Fibroblast of lung (primary cell): ENCODE measurements around the gene OR8B8. TPM values are rescaled to one million over a fixed set of nuclear protein-coding genes. Genes with fewer than 3 reads are reported as not detected.

Experiments used
- DNase-seq, 2 donors: peaks; one replicate each; pipeline versions ENCODE4 v3.0.0 to v3.0.0-alpha.2; 2010; ENCODE audit warnings: low read depth in 2 of 2
- H2AFZ ChIP-seq: 2 replicates; pipeline ENCODE4 v1.5.1; 2012; ENCODE audit warnings: low read length, control low read depth, inconsistent platforms
- H3K27ac ChIP-seq: 2 replicates; pipeline ENCODE4 v1.5.1; 2011; ENCODE audit warnings: low read length, control low read depth; ENCODE audit not compliant: insufficient read depth
- H3K27me3 ChIP-seq: 2 replicates; pipeline ENCODE4 v1.5.1; 2011; ENCODE audit warnings: mild to moderate bottlenecking, low read length; ENCODE audit not compliant: control insufficient read depth, insufficient read depth
- H3K36me3 ChIP-seq: 2 replicates; pipeline ENCODE4 v1.5.1; 2011; ENCODE audit warnings: low read length; ENCODE audit not compliant: control insufficient read depth, insufficient read depth
- H3K4me1 ChIP-seq: 2 replicates; pipeline ENCODE4 v1.5.1; 2011; ENCODE audit warnings: low read length; ENCODE audit not compliant: control insufficient read depth, insufficient read depth; ENCODE audit errors: extremely low read depth
- H3K4me2 ChIP-seq: 2 replicates; pipeline ENCODE4 v1.5.1; 2011; ENCODE audit warnings: low read length, control low read depth; ENCODE audit not compliant: insufficient read depth; ENCODE audit errors: extremely low read depth
- H3K4me3 ChIP-seq, 4 experiments: fragments of 200-600 bp in 1 of 4; sonication (generic) in 1 of 4; replicated peaks in 1 of 4; 2 replicates each; pipeline ENCODE4 v1.5.1; 2011 to 2016; ENCODE audit warnings: low read length in 4 of 4, low read depth in 3 of 4, mild to moderate bottlenecking in 3 of 4, control low read depth in 2 of 4, inconsistent platforms in 1 of 4, mixed read lengths in 1 of 4; ENCODE audit not compliant: insufficient read depth in 1 of 4; ENCODE audit errors: control extremely low read depth in 1 of 4
- H3K79me2 ChIP-seq: 2 replicates; pipeline ENCODE4 v1.5.1; 2012; ENCODE audit warnings: mild to moderate bottlenecking, low read length, inconsistent platforms; ENCODE audit not compliant: control insufficient read depth, insufficient read depth
- H3K9ac ChIP-seq: 2 replicates; pipeline ENCODE4 v1.5.1; 2011; ENCODE audit warnings: mild to moderate bottlenecking, low read length, control low read depth; ENCODE audit not compliant: insufficient read depth
- H3K9me3 ChIP-seq: 2 replicates; pipeline ENCODE4 v1.5.1; 2012; ENCODE audit warnings: low read depth, low read length; ENCODE audit not compliant: control insufficient read depth, insufficient read depth
- H4K20me1 ChIP-seq: 2 replicates; pipeline ENCODE4 v1.5.1; 2011; ENCODE audit warnings: low read length; ENCODE audit not compliant: control insufficient read depth, insufficient read depth; ENCODE audit errors: extremely low read depth
- EZH2 ChIP-seq: IDR thresholded peaks from 2 replicates; pipeline ENCODE4 v1.5.1; 2012; ENCODE audit warnings: low read length, control low read depth, mild to moderate bottlenecking; ENCODE audit errors: missing control alignments
- polyA plus RNA-seq, 2 donors: library from polyadenylated mRNA; depleted of rRNA in 1 of 2; stranded (reverse) in 1 of 2; unstranded in 1 of 2; fragments of >200 nt; gene quantifications; 2 replicates each; pipeline ENCODE4 v1.2.1, GENCODE V29; 2011 to 2012; ENCODE audit warnings: missing spikeins in 1 of 2
- total RNA-seq: library from RNA; depleted of rRNA; stranded (reverse); fragments of >200 nt; gene quantifications from 2 replicates; pipeline ENCODE4 v1.2.1, GENCODE V29; 2014
- TF ChIP-seq, protein P1 (sequence below), 2 donors: IDR thresholded peaks in 1 of 2; conservative IDR thresholded peaks in 1 of 2; 1 replicate in 1 of 2; 2 replicates in 1 of 2; pipeline ENCODE4 v1.5.1; 2011 to 2012; ENCODE audit warnings: low read length in 2 of 2, control low read depth in 1 of 2, inconsistent platforms in 1 of 2, low read depth in 1 of 2, mild to moderate bottlenecking in 1 of 2

The OR8B8 gene
- total and polyA plus RNA-seq, 2 donors (not counting 1 experiment from before 2014, with no cell fraction given), result not detected

DNA sequence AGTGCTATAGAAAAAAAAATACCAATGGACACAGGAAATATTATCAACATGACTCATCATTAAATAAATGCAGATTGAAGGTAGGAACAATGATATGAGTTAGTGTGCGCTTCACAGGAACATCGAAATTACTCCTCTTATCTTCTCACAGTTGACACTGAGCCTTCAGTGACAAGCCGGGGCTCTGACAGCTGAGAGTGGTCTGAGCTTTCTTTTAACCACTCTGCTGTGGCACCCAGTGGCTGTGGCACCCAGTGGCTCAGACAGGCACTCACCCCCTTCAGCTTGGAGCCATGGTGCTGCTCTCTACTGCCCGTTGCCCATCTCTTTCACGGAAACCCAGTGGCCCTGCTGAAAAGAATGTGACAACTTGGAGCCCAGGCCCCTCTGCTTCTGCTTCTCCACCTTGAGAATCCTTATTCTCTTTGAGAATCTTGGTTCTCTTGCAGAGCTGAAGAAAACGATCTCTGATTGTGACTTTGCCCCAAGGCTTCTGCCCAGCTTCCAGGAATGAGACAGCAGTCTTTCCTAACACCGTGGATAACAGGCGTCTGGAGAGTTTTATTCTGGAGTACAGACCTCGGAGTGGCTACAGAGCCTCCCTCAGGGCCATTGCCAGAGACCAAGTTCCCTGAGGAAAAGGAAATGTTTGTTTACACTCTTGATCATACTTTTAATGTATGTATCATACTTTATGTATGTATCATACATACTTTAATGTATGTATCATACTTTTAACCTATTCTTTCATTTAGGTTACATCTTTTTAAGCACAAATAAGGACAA, 37.1 kb upstream of the OR8B8 start:
- Histone ChIP-seq H3K79me2 (no peaks in the 10 kb centered on the region), H3K9me3 (no peaks in the 10 kb centered on the region), H3K4me3 (no peak overlapping the region), H4K20me1 (no peaks in the 10 kb centered on the region), H3K36me3 (no peaks in the 10 kb centered on the region), H3K27ac (no peak overlapping the region), H2AFZ (no peak overlapping the region), H3K9ac (no peak overlapping the region), H3K27me3 (no peaks in the 10 kb centered on the region), H3K4me2 (no peak overlapping the region), H3K4me1 (peaks cover 2% of the 10 kb centered on the region)
- DNase-seq, result peak; percentile 6 to 15
- TF ChIP-seq EZH2, result no peak
- TF ChIP-seq, protein P1, sequence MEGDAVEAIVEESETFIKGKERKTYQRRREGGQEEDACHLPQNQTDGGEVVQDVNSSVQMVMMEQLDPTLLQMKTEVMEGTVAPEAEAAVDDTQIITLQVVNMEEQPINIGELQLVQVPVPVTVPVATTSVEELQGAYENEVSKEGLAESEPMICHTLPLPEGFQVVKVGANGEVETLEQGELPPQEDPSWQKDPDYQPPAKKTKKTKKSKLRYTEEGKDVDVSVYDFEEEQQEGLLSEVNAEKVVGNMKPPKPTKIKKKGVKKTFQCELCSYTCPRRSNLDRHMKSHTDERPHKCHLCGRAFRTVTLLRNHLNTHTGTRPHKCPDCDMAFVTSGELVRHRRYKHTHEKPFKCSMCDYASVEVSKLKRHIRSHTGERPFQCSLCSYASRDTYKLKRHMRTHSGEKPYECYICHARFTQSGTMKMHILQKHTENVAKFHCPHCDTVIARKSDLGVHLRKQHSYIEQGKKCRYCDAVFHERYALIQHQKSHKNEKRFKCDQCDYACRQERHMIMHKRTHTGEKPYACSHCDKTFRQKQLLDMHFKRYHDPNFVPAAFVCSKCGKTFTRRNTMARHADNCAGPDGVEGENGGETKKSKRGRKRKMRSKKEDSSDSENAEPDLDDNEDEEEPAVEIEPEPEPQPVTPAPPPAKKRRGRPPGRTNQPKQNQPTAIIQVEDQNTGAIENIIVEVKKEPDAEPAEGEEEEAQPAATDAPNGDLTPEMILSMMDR (conservative IDR thresholded peaks at IDR 0.05 in 1 of 2, IDR thresholded peaks at IDR 0.05 in 1 of 2; ENCODE audit: low read depth in 1 of 2, low read length in 2 of 2), result no peak

DNA sequence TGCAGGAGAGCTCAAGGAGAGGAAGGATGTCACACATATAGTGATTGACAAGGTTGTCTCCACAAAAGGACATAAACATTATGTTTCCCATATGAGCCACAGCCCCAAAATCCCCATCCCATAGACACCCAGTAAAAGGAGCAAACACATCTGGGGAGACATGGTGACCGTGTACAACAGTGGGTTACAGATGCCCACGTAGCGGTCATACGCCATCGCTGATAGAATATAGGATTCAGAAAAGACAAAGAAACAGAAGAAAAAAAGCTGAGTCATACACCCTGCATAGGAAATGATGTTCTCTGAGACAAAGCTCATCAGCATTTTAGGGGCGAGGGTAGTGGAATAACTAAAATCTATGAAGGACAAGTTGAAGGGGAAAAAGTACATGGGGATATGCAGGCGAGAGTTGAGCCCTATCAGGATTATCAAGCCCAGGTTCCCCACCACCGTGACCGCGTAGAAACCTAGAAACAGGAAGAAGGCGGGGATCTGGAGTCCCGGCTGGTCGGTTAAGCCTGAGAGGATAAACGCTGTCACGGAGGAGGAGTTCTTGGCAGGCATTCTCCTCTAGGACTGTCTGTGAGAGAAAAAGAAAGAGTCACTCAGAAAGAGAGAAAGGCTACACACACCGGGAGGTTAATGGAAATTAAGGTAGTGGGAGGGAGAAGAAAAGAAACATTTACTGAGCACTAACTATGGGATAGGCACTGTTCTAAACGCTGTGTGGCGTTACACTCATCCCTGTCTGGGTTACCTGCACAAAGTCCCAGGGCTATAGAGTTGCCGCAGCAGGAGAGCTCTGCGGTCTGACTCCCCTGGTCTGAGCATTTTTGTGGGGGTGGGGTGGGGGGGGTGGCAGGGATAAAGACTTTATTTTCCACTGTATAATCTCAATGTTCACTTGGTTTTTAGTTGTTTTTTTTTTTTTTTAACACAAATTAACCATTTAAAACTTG, 36.1 kb upstream of the OR8B8 start:
- DNase-seq, result peak; percentile 39 to 66
- no peak for TF ChIP-seq EZH2
- TF ChIP-seq, protein P1 (conservative IDR thresholded peaks at IDR 0.05 in 1 of 2, IDR thresholded peaks at IDR 0.05 in 1 of 2; ENCODE audit: low read depth in 1 of 2, low read length in 2 of 2), result no peak
- peaks cover 2% of the 10 kb centered on the region for H3K4me1 ChIP-seq

DNA sequence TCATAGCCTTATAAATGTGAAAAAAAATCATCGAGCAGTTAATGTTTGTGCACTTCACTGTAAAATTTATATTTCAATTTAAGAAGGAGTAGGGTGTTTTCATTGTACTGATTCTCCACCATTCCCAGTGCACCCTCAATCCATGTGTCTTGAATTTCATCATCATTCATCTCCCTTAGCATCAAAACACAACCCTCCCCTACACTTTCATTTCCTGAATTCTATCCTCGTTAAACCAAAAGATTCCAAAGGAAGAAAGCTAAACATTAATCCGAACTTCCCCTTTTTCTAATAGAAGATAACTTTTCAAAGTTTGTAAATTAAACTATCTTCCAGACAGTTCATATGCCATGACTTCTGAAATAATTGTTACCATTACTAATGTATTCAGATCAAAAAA, 34.1 kb upstream of the OR8B8 start:
- H3K4me3 ChIP-seq, result no peak overlapping the region
- H3K36me3 ChIP-seq, result no peaks in the 10 kb centered on the region
- peaks cover 2% of the 10 kb centered on the region for H3K4me1 ChIP-seq
- no peaks in the 10 kb centered on the region for H3K27me3 ChIP-seq
- H2AFZ ChIP-seq, result no peak overlapping the region
- TF ChIP-seq, protein P1 (conservative IDR thresholded peaks at IDR 0.05 in 1 of 2, IDR thresholded peaks at IDR 0.05 in 1 of 2; ENCODE audit: low read depth in 1 of 2, low read length in 2 of 2), result no peak
- no peak for TF ChIP-seq EZH2
- no peak for DNase-seq
- H3K79me2 ChIP-seq, result no peaks in the 10 kb centered on the region
- no peak overlapping the region for H3K9ac ChIP-seq
- H3K4me2 ChIP-seq, result no peak overlapping the region
- H3K9me3 ChIP-seq, result no peaks in the 10 kb centered on the region
- H3K27ac ChIP-seq, result no peak overlapping the region
- H4K20me1 ChIP-seq, result no peaks in the 10 kb centered on the region

More for the DNA sequence above, 36.1 kb upstream of the OR8B8 start:
- H4K20me1 ChIP-seq, result no peaks in the 10 kb centered on the region
- peak overlapping the region in 2 of 4 experiments; percentile 29 to 46 for H3K4me3 ChIP-seq
- H3K27me3 ChIP-seq, result no peaks in the 10 kb centered on the region
- H3K4me2 ChIP-seq, result peak overlapping the region; percentile 63
- peak overlapping the region; percentile 48 for H2AFZ ChIP-seq
- no peaks in the 10 kb centered on the region for H3K9me3 ChIP-seq
- no peaks in the 10 kb centered on the region for H3K79me2 ChIP-seq
- no peaks in the 10 kb centered on the region for H3K36me3 ChIP-seq
- no peak overlapping the region for H3K9ac ChIP-seq
- H3K27ac ChIP-seq, result no peak overlapping the region
